ENCODE data around the gene CHAMP1. TPM values are rescaled to one million over a fixed set of nuclear protein-coding genes. Genes with fewer than 3 reads are reported as not detected.
"Not testable (repeated sequence)": the region's sequence is repeated elsewhere in the genome, so short reads cannot be mapped to it uniquely, and the experiment has no call there.

CHAMP1 gene
- total and polyA plus RNA-seq, 2 of the 4 experiments (the other 2 are of a cell fraction): 13.3 to 32.7 TPM

DNA sequence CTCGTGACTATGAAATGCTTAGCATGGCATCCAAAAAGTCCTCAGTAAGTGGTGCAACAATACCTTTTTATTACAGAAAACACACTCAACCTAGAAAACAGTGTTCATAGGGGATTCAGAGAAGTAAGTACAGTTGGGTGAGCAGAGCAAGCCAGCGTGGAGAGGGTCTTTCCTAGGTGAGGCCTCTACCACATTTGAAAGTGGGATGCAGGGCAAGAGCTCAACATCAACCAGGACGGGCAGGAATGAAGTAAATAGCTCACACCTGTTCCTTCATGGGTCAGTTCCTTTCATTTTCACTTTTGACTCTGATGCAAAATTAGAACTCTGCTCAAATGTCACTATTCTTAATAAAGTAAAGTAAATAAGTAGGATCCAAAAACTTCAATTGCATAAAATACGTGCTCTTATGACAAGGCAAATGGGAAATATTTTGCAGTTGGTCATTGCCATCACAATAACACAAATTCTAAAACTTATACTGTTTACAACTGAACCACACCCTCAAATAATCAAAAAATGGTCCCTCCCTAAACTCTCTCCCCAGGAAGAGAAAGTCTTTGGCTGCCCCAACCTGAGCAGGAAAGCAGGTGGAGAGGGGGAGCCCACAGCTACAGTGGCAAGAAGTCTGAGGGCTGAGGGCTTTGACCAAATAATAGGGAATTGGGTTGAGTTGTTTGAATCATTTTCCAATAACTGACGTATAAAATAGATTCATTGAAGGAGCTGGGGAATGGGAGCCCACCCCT lies 20.2 kb downstream of the CHAMP1 start:
- TF ChIP-seq, protein P1, sequence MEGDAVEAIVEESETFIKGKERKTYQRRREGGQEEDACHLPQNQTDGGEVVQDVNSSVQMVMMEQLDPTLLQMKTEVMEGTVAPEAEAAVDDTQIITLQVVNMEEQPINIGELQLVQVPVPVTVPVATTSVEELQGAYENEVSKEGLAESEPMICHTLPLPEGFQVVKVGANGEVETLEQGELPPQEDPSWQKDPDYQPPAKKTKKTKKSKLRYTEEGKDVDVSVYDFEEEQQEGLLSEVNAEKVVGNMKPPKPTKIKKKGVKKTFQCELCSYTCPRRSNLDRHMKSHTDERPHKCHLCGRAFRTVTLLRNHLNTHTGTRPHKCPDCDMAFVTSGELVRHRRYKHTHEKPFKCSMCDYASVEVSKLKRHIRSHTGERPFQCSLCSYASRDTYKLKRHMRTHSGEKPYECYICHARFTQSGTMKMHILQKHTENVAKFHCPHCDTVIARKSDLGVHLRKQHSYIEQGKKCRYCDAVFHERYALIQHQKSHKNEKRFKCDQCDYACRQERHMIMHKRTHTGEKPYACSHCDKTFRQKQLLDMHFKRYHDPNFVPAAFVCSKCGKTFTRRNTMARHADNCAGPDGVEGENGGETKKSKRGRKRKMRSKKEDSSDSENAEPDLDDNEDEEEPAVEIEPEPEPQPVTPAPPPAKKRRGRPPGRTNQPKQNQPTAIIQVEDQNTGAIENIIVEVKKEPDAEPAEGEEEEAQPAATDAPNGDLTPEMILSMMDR (conservative IDR thresholded peaks at IDR 0.05; ENCODE audit: low read depth, low read length): no peak
- TF ChIP-seq MAFK (IDR thresholded peaks at IDR 0.05; ENCODE audit: low read depth, low read length) (no peak), SMC3 (IDR thresholded peaks at IDR 0.05; ENCODE audit: low read depth, low read length) (no peak), RCOR1 (IDR thresholded peaks at IDR 0.05; ENCODE audit: insufficient replicate concordance, low read length) (no peak)
- Histone ChIP-seq H3K9me3 (ENCODE audit: control insufficient read depth, insufficient read depth, low read length) (no peaks in the 10 kb centered on the region), H2BK15ac (ENCODE audit: low read depth, low read length) (no peak overlapping the region), H4K91ac (ENCODE audit: insufficient read depth, low read depth, low read length) (no peak overlapping the region), H2BK120ac (ENCODE audit: low read depth, low read length) (no peak overlapping the region), H3K14ac (replicated peaks; ENCODE audit: low read depth, low read length) (no peak overlapping the region), H3K9me1 (ENCODE audit: insufficient read depth, low read length) (no peaks in the 10 kb centered on the region; the same call in 1 of the 2 replicates), H3K4me3 (ENCODE audit: insufficient read depth, low read depth, low read length) (no peak overlapping the region), H3K27ac (ENCODE audit: insufficient read depth, low read length) (no peak overlapping the region), H4K20me1 (ENCODE audit: insufficient read depth, low read length) (no peaks in the 10 kb centered on the region), H2AFZ (replicated peaks; ENCODE audit: low read length, poor library complexity) (no peak overlapping the region), H3K79me1 (ENCODE audit: low read depth in 1 of 2, low read length in 2 of 2) (no peaks in the 10 kb centered on the region), H3K4ac (ENCODE audit: low read depth, low read length) (no peak overlapping the region), H2BK5ac (ENCODE audit: low read depth, low read length, poor library complexity, severe bottlenecking) (no peak overlapping the region), H3K36me3 (ENCODE audit: control insufficient read depth, insufficient read depth, low read length) (no peaks in the 10 kb centered on the region), H3K9ac (ENCODE audit: low read depth, low read length) (no peak overlapping the region), H4K5ac (ENCODE audit: low read depth, low read length) (no peak overlapping the region), H3K23ac (ENCODE audit: low read depth, low read length) (no peak overlapping the region), H3K4me2 (ENCODE audit: low read depth, low read length) (no peak overlapping the region; the same call in 1 of the 2 replicates), H3K4me1 (ENCODE audit: control insufficient read depth, insufficient read depth, low read length) (peaks cover 2% of the 10 kb centered on the region), H4K8ac (ENCODE audit: low read depth in 2 of 2, low read length in 2 of 2) (no peak overlapping the region), H3K18ac (ENCODE audit: low read depth, low read length) (no peak overlapping the region), H3K56ac (ENCODE audit: extremely low read depth, insufficient read depth, low read length) (no peak overlapping the region), H2BK20ac (ENCODE audit: low read depth, low read length) (no peak overlapping the region), H3K27me3 (ENCODE audit: control insufficient read depth, insufficient read depth, low read length) (no peaks in the 10 kb centered on the region), H2AK5ac (ENCODE audit: low read depth, low read length) (no peak overlapping the region), H2AK9ac (replicated peaks; ENCODE audit: low read depth, low read length, poor library complexity) (no peak overlapping the region)
- ChIA-PET CTCF (no interaction called here), POLR2A (ENCODE audit: unreplicated experiment) (no interaction called here)
- in situ Hi-C loops (cut with MboI; ENCODE audit: low sequenced_read_pairs): no loop called here
- no peak for ATAC-seq (ENCODE audit: low read depth)
- dilution Hi-C loops (cut with HindIII; ENCODE audit: low sequenced_read_pairs, unreplicated experiment): no loop called here
- intact Hi-C loops (cut with micrococcal nuclease): no loop called here
- 60% methylated on average over 1 of the region's 5 CpGs; no CpG with 5 or more reads in 1 of the 2 experiments for WGBS, 2 experiments (ENCODE audit: extremely low coverage in 2 of 2, insufficient read length in 1 of 2)
- no TSS peak for BruUV-seq (replicated peaks)
- no peak for DNase-seq

DNA sequence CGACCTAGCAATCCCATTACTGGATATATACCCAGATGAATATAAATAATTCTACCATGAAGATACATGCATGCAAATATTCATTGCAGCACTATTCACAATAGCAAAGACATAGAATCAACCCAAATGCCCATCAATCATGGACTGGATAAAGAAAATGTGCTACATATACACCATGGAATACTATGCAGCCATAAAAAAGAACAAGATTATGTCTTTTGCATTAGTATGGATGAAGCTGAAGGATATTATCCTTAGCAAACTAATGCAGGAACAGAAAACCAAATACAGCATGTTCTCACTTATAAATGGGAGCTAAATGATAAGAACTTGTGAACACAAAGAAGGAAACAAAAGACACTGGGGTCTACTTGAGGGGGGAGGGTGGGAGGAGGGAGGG lies 22.2 kb downstream of the CHAMP1 start:
- CTCF ChIA-PET: interaction anchor here (0.6 kb wide), 1 partner anchor 53 kb away, joined by 3 read pairs; no protein-coding TSS in a partner anchor
- H3K14ac ChIP-seq (replicated peaks; ENCODE audit: low read depth, low read length); H3K4me2 ChIP-seq (ENCODE audit: low read depth, low read length); H2BK5ac ChIP-seq (ENCODE audit: low read depth, low read length, poor library complexity, severe bottlenecking); ATAC-seq (ENCODE audit: low read depth); H3K56ac ChIP-seq (ENCODE audit: extremely low read depth, insufficient read depth, low read length); H4K8ac ChIP-seq (ENCODE audit: low read depth in 2 of 2, low read length in 2 of 2); H3K4me3 ChIP-seq (ENCODE audit: insufficient read depth, low read depth, low read length); H2AK5ac ChIP-seq (ENCODE audit: low read depth, low read length); H4K5ac ChIP-seq (ENCODE audit: low read depth, low read length); H3K79me1 ChIP-seq (ENCODE audit: low read depth in 1 of 2, low read length in 2 of 2); BruUV-seq (replicated peaks); H2AK9ac ChIP-seq (replicated peaks; ENCODE audit: low read depth, low read length, poor library complexity); DNase-seq; dilution Hi-C loops (cut with HindIII; ENCODE audit: low sequenced_read_pairs, unreplicated experiment); H3K27ac ChIP-seq (ENCODE audit: insufficient read depth, low read length); H3K27me3 ChIP-seq (ENCODE audit: control insufficient read depth, insufficient read depth, low read length); H3K4me1 ChIP-seq (ENCODE audit: control insufficient read depth, insufficient read depth, low read length); H3K4ac ChIP-seq (ENCODE audit: low read depth, low read length); H3K36me3 ChIP-seq (ENCODE audit: control insufficient read depth, insufficient read depth, low read length); H3K18ac ChIP-seq (ENCODE audit: low read depth, low read length); H2BK15ac ChIP-seq (ENCODE audit: low read depth, low read length); H3K23ac ChIP-seq (ENCODE audit: low read depth, low read length); H3K9me3 ChIP-seq (ENCODE audit: control insufficient read depth, insufficient read depth, low read length); H2BK120ac ChIP-seq (ENCODE audit: low read depth, low read length); H3K9me1 ChIP-seq (ENCODE audit: insufficient read depth, low read length); H4K91ac ChIP-seq (ENCODE audit: insufficient read depth, low read depth, low read length); H2AFZ ChIP-seq (replicated peaks; ENCODE audit: low read length, poor library complexity); H2BK20ac ChIP-seq (ENCODE audit: low read depth, low read length); intact Hi-C loops (cut with micrococcal nuclease); H4K20me1 ChIP-seq (ENCODE audit: insufficient read depth, low read length); in situ Hi-C loops (cut with MboI; ENCODE audit: low sequenced_read_pairs); H3K9ac ChIP-seq (ENCODE audit: low read depth, low read length); POLR2A ChIA-PET (ENCODE audit: unreplicated experiment): not testable (repeated sequence)
- WGBS, 2 experiments (ENCODE audit: extremely low coverage in 2 of 2, insufficient read length in 1 of 2): no CpG with 5 or more reads among the region's 1 CpG

Data from IMR-90 (cell line).